ENCODE data around the gene MACROH2A1. TPM values are rescaled to one million over a fixed set of nuclear protein-coding genes. Genes with fewer than 3 reads are reported as not detected.

The MACROH2A1 gene
- total and polyA plus RNA-seq, 9 of the 15 experiments (the other 6 are each of a cell fraction or from before 2014, with no cell fraction given), result 44.9 to 289 (median 193) TPM

- Histone ChIP-seq H3K79me2 (ENCODE audit: control insufficient read depth, insufficient read depth, low read length) (no peaks in the 10 kb centered on the region), H3K9me1 (ENCODE audit: control insufficient read depth, insufficient read depth, low read length) (no peaks in the 10 kb centered on the region), H4K20me1 (replicated peaks; ENCODE audit: control insufficient read depth, insufficient read depth, low read length) (no peaks in the 10 kb centered on the region; the same call in 1 of the 2 replicates), H3K4me2 (ENCODE audit: insufficient read depth, low read length) (no peak overlapping the region), H3K4me3 (no peak overlapping the region), H3K9ac (ENCODE audit: insufficient read depth in 1 of 2, low read depth in 2 of 2, low read length in 2 of 2) (0 out of 4 replicates have a peak overlapping the region, but pooled peaks of 1 of the 2 experiments have one; percentile 4), H3K36me3 (ENCODE audit: control insufficient read depth, insufficient read depth, low read length) (no peaks in the 10 kb centered on the region), H2AFZ (ENCODE audit: low read depth, low read length) (no peak overlapping the region), H3K4me1 (replicated peaks in 1 of 2; ENCODE audit: control insufficient read depth in 2 of 2, insufficient read depth in 2 of 2, low read length in 2 of 2) (peaks cover 0 to 11% of the 10 kb centered on the region in 2 experiments; a peak in 1 of 5 replicates), H3K27me3 (ENCODE audit: control insufficient read depth in 2 of 2, insufficient read depth in 2 of 2, low read length in 2 of 2) (no peaks in the 10 kb centered on the region; a peak in 1 of 5 replicates), H3K27ac (ENCODE audit: extremely low read depth, low read depth, low read length) (no peak overlapping the region), H3K9me3 (replicated peaks; ENCODE audit: control insufficient read depth, insufficient read depth, low read depth, low read length) (no peaks in the 10 kb centered on the region)
- FAIRE-seq (no peak), DNase-seq (ENCODE audit: extremely low read depth in 1 of 4, low spot score in 3 of 4) (no peak), ATAC-seq (no peak)
- CTCF ChIA-PET (ENCODE audit: low intra/inter-chr PET ratio), result no interaction called here
- POLR2A ChIA-PET, result interaction anchor here (2.0 kb wide), 1 partner anchor 18 kb away, joined by 7 read pairs; no protein-coding TSS in a partner anchor
- intact Hi-C loops (cut with micrococcal nuclease) (no loop called here), in situ Hi-C loops (cut with MboI) (no loop called here)
- 59% methylated on average over 13 of the region's 13 CpGs for WGBS (ENCODE audit: insufficient coverage, low coverage, missing lambda C conversion rate)
- BruUV-seq (replicated peaks), result no TSS peak
- TF ChIP-seq TFAP4 (CRISPR knock-in tag; IDR thresholded peaks at IDR 0.05; ENCODE audit: borderline replicate concordance) (no peak), CUX1 (CRISPR knock-in tag; IDR thresholded peaks at IDR 0.05) (no peak), BCL6 (CRISPR knock-in tag; IDR thresholded peaks at IDR 0.05) (no peak), MCM2 (IDR thresholded peaks at IDR 0.05; ENCODE audit: low read depth) (no peak), SMARCA5 (IDR thresholded peaks at IDR 0.05) (no peak), WHSC1 (IDR thresholded peaks at IDR 0.05; ENCODE audit: low read length) (no peak), ZNF124 (CRISPR knock-in tag; IDR thresholded peaks at IDR 0.05) (no peak), HDAC3 (IDR thresholded peaks at IDR 0.05; ENCODE audit: borderline replicate concordance, partially characterized antibody) (no peak), MXD1 (CRISPR knock-in tag; IDR thresholded peaks at IDR 0.05; ENCODE audit: borderline replicate concordance, poor library complexity, severe bottlenecking) (no peak), ZNF217 (CRISPR knock-in tag; IDR thresholded peaks at IDR 0.05) (no peak), ZC3H4 (CRISPR knock-in tag; IDR thresholded peaks at IDR 0.05; ENCODE audit: borderline replicate concordance) (no peak)
- TF ChIP-seq, protein P1, sequence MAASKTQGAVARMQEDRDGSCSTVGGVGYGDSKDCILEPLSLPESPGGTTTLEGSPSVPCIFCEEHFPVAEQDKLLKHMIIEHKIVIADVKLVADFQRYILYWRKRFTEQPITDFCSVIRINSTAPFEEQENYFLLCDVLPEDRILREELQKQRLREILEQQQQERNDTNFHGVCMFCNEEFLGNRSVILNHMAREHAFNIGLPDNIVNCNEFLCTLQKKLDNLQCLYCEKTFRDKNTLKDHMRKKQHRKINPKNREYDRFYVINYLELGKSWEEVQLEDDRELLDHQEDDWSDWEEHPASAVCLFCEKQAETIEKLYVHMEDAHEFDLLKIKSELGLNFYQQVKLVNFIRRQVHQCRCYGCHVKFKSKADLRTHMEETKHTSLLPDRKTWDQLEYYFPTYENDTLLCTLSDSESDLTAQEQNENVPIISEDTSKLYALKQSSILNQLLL (CRISPR knock-in tag; IDR thresholded peaks at IDR 0.05; ENCODE audit: borderline replicate concordance), result no peak
These were observed 45.3 kb upstream of the MACROH2A1 start for GRCh38 chr5:135444360-135444759.

Measured in K562 (cell line).